Colonic mucosa (tissue), 4 donors: ENCODE measurements around the gene PROSER3. TPM values are rescaled to one million over a fixed set of nuclear protein-coding genes. Genes with fewer than 3 reads are reported as not detected.

ENCODE experiments used
- DNase-seq: peaks from one replicate; pipeline ENCODE4 v3.0.0-alpha.2; 2020
- H3K27ac ChIP-seq: fragments of 200-600 bp; one replicate; pipeline ENCODE4 v1.8.0; 2021
- H3K27me3 ChIP-seq: fragments of 200-600 bp; one replicate; pipeline ENCODE4 v1.8.0; 2021
- H3K36me3 ChIP-seq: fragments of 200-600 bp; one replicate; pipeline ENCODE4 v1.8.0; 2021
- H3K4me1 ChIP-seq: fragments of 200-600 bp; one replicate; pipeline ENCODE4 v1.8.0; 2021; ENCODE audit warnings: mild to moderate bottlenecking
- H3K4me3 ChIP-seq: fragments of 200-600 bp; one replicate; pipeline ENCODE4 v1.8.0; 2021
- H3K9ac ChIP-seq, 2 donors: one replicate each; pipeline ENCODE4 v1.7.0; 2013; ENCODE audit warnings: control low read depth in 2 of 2, low read depth in 2 of 2, low read length in 2 of 2
- H3K9me3 ChIP-seq: fragments of 200-600 bp; one replicate; pipeline ENCODE4 v1.8.0; 2021
- CTCF ChIP-seq: fragments of 200-600 bp; IDR thresholded peaks from one replicate; pipeline ENCODE4 v1.8.0; 2022; ENCODE audit warnings: antibody characterized with exemption, mild to moderate bottlenecking
- intact Hi-C: fragments of 100-400 bp; cut with DNase I; formaldehyde crosslinking; loops from one replicate; pipeline ENCODE4 v1.14.1; 2022
- total RNA-seq, 2 donors: library from RNA; stranded (reverse); fragmentation: NEBNext Ultra II Directional in 1 of 2; extraction: Animal tissue kit (Norgen Biotek cat#: 25700) in 1 of 2; gene quantifications; one replicate each; pipeline ENCODE4 v1.2.1, GENCODE V29; 2021
- donor health status: healthy.
- donor health status: DM: no; HTN: no; CAD: no.
- donor health status: DM: no; HTN: no; CAD: no.

PROSER3 gene
- total RNA-seq, 2 donors from 2014 or later = 17.1 to 26.9 TPM

- peak overlapping the region; percentile 72 for H3K27ac ChIP-seq
- intact Hi-C loops = no loop called here
- H3K9ac ChIP-seq = peak overlapping the region; percentile 53 to 55
- peak; percentile 73 for DNase-seq
- H3K27me3 ChIP-seq = no peaks in the 10 kb centered on the region
- no peak for TF ChIP-seq CTCF
- H3K9me3 ChIP-seq = no peaks in the 10 kb centered on the region
- no peaks in the 10 kb centered on the region for H3K4me1 ChIP-seq
- H3K4me3 ChIP-seq = peak overlapping the region; percentile 26
- peaks cover 5% of the 10 kb centered on the region for H3K36me3 ChIP-seq
Observed at GRCh38 chr19:35755550-35756376, 2.2 kb upstream of the PROSER3 start.

DNA sequence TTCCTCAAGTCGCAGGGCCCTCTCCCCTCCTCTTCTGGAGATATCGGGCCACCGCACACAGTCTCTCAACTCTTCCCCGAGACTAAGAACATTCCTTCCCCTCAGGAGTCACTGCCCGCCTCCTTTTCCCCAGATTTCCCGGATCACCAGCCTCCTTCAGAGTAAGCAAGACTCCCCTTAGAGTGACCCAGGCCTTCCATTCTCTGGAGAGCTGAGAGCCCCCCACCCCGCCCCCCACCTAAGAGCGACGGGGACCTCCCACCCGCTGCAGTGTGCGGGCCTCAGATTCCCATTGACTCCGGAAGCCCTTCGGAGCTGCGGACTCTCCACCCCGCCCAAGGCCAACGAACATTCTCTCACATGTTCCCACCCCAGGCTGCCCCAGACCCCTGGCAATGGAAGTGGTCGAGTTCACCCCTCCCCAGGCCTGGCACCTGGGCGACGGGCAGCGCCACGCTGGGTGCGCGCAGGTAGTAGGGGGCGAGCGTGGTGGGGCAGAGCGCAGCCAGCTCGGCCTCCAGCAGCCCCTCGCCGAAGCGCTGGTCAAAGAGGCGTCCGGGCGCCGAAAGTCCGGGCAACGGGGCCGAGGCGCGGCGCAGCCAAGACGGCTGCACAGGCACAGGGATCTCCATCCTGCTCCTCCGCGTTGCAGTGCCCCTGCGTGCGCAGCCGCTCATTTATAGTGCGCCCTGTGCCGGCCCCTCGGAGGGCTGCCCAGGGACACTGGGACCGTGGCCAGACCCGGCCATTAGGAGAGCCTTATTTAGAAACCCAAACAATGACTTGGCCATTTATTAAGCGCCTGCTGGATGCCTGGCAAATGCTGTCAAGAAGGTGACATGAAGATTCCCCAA, 1.4 kb upstream of the PROSER3 start, which contains the start of gene HSPB6:
TSS of gene HSPB6 (minus strand) at position 653 of the 854 bp plus-strand sequence. CDS start at position 632, 21 bp downstream.
- Histone ChIP-seq H3K4me1 (no peaks in the 10 kb centered on the region), H3K9ac (peak within 1 kb of the TSS; percentile 56 to 73), H3K27ac (peak within 1 kb of the TSS; percentile 72), H3K27me3 (no peaks in the 10 kb centered on the region), H3K36me3 (peaks cover 5% of the 10 kb centered on the region), H3K9me3 (no peaks in the 10 kb centered on the region), H3K4me3 (peak within 1 kb of the TSS; percentile 74)
- peak; percentile 51 for DNase-seq
- TF ChIP-seq CTCF = no peak
- intact Hi-C loops = no loop called here

DNA sequence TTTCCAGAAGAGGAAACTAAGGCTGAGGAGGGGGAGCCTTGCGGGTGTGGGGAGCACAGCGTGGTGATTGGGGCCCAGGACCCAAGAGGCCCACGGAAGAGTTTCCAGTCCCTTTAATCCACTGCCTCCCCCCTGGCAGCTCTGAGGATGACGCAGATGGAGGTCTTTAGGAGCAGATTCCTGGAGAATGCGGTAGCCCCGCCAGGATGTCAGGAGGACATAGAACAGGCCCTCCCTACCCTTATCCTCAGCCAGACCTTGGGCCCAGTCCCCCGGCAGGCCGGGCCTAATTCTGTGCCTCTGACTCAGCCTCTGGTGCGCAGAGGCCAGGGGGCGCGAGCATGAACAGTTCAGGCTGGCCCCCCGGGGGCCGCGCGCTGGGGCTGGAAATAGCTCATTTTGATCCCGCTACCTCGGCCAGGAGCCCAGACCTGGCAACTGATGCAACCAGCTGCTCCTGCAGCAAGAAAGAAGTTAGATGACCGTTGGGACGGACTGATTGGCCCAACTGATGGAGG, 686 bp upstream of the PROSER3 start:
- peak overlapping the region; percentile 56 to 73 for H3K9ac ChIP-seq
- H3K4me1 ChIP-seq = no peaks in the 10 kb centered on the region
- peak; percentile 70 for DNase-seq
- TF ChIP-seq CTCF = no peak
- H3K36me3 ChIP-seq = peaks cover 5% of the 10 kb centered on the region
- no peaks in the 10 kb centered on the region for H3K9me3 ChIP-seq
- intact Hi-C loops = no loop called here
- peak overlapping the region; percentile 72 for H3K27ac ChIP-seq
- H3K4me3 ChIP-seq = peak overlapping the region; percentile 74
- H3K27me3 ChIP-seq = no peaks in the 10 kb centered on the region

GRCh38 chr19:35759697-35760096, 1.7 kb downstream of the PROSER3 start:
- Histone ChIP-seq H3K4me3 (no peak overlapping the region), H3K9me3 (no peaks in the 10 kb centered on the region), H3K27ac (no peak overlapping the region), H3K27me3 (no peaks in the 10 kb centered on the region), H3K9ac (no peak overlapping the region), H3K4me1 (no peaks in the 10 kb centered on the region), H3K36me3 (no peaks in the 10 kb centered on the region)
- intact Hi-C loops = no loop called here
- no peak for DNase-seq
- no peak for TF ChIP-seq CTCF

GRCh38 chr19:35760711-35761349, 2.9 kb downstream of the PROSER3 start:
- DNase-seq = no peak
- Histone ChIP-seq H3K9me3 (no peaks in the 10 kb centered on the region), H3K36me3 (no peaks in the 10 kb centered on the region), H3K9ac (no peak overlapping the region), H3K4me1 (no peaks in the 10 kb centered on the region), H3K27me3 (no peaks in the 10 kb centered on the region), H3K27ac (no peak overlapping the region), H3K4me3 (no peak overlapping the region)
- intact Hi-C loops = no loop called here
- no peak for TF ChIP-seq CTCF
